M059J (cell line): ENCODE data around the gene ASAP3. TPM values are rescaled to one million over a fixed set of nuclear protein-coding genes. Genes with fewer than 3 reads are reported as not detected.

Source experiments
- DNase-seq: peaks from one replicate; pipeline ENCODE4 v3.0.0-alpha.2; 2012; ENCODE audit warnings: low read depth
- total RNA-seq: library from RNA; depleted of rRNA; stranded (reverse); fragments of >200 nt; shearing (Covaris generic); gene quantifications from 2 replicates; pipeline ENCODE4 v1.2.3, GENCODE V29; 2014

Gene ASAP3
- total RNA-seq, 1 experiment from 2014 or later = 13.7 TPM

DNA sequence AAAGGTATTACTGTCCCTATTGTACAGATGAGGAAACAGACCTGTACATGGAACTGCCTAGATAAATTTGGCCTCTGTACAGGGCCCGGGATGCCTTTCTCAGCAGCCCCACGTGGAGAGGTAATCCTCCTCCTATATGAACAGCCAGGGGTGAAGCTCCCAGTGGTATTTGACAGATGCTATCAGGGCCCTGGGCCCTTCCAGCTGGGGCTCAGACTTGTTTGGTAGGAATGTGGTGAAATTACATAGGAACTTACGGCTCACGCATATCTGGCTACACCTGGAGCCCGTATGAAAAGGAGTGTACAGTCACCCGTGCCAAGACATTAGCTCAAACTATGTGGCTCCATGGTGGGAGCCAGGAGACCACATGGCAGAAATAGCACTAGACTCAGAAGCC is 34.7 kb downstream of the ASAP3 start:
- no peak for DNase-seq

DNA sequence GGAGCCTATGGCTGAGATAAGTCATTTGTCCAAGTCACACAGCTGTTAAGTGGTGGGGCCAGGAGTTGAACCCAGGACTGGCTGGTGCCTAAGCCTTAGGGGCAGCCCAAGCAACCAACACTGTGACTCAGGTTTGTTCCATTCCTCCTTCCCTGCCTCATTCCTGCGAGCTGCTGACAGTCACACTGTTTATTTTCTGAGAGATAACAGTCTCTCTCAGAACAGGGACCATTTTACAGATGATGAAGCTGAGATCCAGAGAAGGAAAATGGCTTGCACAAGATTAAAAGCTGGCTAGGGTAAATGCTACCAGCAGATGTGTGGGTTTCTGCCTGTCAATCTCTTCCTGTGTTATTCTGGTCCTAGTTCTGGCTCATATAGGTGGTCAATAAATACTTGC is 35.1 kb downstream of the ASAP3 start:
- DNase-seq = no peak

DNA sequence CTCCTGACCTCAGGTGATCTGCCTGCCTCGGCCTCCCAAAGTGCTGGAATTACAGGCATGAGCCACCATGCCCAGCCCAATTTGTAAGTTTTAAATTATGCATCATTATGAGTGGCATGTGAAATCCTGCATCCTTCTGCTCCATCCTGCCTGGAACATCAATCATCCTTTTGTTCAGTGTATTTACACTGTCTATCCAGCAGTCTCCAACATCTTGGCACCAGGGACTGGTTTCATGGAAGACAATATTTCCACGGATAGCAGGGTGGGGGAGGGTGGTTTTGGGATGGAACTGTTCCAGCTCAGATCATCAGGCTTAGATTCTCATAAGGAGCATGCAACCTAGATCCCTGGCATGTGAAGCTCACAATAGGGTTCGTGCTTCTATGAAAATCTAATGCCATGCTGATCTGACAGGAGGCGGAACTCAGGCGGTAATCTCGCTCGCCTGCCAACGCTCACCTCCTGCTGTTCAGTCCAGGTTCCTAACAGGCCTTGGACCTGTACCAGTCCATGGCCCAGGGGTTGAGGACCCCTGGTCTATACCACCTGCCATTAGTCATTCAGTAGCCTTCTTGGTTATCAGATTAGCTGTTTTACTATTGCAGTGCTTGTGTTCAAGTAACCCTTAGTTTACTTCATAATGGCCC is 37.2 kb downstream of the ASAP3 start:
- no peak for DNase-seq

DNA sequence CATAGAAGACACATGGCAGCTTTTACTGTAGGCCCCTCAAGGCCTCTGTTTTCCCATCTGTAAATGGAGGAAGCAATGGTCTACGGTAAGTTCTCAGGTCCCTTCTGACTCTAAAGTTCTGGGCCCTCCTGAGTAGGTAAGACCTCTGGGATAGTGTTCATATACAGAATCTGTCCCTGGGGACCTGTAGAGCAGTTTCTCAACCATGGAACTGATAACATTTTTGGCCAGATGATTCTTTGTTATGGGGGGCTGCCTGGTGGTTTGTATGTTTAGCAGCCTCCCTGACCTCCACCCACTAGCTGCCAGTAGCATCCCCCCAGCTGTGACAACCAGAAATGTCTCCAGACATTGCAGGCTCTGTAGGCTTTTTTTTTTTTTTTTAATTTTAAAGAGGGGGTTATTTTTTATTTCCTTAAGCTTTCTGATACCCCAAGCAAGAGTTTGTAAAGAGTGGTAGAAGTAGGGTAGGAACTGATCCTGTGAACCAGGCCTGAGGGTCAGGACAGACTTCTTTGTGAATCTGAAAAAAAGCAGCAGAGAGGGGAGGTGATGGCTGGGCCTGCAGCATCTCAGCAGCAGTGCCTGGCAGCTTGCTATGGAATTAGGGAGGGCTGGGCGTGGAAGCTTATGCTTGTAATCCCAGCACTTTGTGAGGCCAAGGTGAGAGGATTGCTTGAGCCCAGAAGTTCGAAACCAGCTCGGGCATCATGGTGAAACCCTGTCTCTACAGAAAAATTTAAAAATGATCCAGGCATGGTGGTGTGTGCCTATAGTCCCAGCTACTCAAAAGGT is 39.2 kb downstream of the ASAP3 start:
- no peak for DNase-seq

DNA sequence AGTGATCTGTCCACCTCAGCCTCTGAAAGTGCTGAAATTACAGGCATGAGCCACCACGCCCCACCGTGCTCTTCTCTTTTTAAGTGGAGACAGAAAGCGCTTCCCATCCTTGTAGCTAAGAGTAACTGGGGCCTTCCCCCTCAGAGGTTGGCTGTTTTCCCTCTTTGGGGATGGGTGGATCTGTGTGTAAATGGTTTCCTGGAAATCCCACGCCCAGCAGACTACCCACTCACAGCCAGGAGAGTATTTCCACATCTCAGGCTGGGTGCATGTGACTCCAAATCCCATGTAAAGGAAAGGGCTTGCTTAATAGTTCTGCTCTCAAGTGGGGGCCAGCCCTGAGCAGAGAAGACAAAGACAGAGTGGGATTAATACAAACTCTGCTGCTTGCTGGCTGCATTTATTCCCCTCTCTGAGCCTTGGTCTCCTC is 39.9 kb downstream of the ASAP3 start:
- DNase-seq = no peak

DNA sequence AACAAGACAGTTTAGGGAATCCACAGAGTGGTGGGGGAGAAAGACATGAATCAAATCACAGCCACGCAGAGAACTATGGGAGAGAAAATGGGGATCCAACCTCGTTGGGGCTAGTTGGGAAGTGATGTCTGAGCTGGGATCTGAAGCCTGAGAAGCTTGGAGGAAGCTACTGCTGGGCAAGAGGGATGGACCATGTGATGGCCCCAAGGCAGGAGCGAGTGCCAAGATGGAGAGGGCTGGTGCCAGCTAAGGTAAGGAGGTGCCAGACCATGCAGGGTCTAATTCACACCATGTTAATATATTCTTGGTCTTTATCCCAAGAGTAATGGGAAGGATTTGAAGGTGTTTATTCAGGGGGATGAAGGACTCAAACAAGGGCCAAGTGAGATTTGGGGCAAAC is 41.2 kb downstream of the ASAP3 start:
- no peak for DNase-seq

DNA sequence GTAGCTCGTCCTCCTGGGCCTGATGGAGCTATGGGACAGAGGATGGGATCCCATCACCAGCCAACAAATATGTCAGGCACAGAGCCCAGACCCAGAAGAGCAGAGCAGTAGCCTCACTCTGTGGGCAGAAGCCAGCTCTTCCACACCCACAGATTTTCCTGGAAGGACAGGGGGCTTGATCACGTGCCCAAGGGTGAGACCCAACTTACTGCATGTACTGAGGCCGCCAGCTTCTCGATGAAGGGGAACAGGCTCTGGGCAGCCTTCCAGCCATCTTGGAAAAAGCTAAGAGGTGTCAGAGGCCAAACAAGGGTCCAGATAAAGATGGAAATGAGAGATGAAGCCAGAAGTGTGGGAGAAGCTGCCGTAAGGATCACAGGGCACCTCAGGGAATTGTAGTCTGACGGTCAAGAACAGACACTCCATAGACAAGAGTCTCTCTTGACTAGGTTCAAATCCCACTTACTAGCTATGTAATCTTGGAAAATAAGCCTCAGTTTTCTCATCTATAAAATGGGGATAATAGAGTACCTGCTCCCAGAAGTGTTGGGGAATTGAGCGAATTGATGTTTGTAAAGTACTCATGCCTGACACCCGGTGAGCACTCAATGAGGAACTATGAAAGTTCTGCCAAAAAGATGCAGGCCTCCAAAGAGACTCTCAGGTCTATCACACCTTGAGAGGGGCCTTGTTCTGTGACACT is 42.4 kb downstream of the ASAP3 start:
- DNase-seq = no peak

DNA sequence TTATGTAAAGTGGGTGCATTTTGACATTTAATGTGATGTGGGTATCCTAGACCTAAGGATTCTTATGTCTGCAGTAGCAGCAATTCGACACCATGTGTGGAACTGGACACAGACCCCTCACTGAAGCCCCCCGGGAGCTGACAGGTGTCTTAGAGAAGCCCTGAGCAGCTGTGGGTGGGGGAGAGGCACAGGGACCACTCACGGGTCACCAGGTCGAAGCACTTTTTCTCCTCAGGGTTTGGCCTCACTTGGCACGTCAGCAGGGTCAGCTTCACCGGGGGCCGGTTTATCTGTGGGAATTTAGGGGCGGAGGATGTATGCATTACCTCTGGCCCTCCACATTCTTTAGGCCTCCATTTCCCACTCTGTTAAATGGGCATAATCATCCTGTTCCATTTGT is 45.4 kb downstream of the ASAP3 start:
- DNase-seq = no peak

DNA sequence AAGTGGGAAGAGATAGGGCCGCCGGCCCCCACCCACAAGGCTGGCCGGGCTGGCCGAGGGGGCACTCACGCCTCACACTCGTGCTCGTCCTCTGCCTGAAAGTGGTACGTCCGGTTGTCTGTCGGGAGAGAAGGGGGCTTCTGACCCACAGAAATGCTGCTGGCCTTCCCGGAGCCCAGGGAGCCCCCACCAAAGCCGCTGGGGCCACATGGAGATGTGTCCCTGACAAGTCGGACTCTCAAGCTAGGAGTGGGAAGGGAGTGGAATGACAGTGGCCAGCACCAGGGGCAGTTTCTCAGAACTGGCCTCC is 46.7 kb downstream of the ASAP3 start:
- DNase-seq = no peak

DNA sequence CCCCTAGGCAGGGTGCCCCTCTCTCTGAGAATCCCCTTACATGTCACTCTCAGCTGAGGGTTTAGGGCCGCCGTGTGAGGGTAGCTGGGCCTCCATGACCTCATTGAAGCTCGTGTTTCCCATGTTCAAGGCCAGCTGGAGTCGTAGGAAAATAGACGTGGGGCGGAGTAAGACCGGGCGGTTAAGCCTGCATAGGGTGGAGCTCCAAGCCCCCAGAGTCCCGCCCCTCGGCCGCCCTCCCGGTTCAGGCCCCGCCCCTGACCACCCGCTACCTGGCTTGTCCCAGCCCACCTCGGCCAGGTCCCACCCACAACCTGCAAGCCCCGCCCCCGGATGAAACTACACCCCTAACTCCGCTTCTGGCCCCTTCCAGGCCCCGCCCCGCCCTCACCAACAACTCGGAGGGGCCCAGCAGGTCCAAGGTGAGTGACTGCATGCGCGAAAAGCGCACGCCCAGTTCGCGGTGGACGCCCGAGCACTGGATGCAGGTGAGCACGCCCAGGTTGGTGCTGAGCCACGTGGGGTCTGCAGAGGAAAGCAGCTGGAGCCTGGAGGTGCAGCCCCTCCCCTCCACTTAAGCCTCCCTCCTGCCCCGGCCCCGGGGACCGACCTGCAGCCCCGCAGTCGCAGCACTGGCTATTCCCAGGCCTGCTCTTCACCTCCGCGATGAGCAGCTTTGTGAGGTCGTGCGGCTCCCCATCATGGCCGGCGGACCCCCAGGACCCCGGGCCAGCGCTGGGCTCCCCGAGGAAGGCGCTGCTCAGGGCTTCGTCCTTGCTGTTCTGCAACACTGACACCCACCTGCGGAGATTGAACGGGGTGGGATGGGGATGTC is 47.2 kb downstream of the ASAP3 start:
- no peak for DNase-seq

DNA sequence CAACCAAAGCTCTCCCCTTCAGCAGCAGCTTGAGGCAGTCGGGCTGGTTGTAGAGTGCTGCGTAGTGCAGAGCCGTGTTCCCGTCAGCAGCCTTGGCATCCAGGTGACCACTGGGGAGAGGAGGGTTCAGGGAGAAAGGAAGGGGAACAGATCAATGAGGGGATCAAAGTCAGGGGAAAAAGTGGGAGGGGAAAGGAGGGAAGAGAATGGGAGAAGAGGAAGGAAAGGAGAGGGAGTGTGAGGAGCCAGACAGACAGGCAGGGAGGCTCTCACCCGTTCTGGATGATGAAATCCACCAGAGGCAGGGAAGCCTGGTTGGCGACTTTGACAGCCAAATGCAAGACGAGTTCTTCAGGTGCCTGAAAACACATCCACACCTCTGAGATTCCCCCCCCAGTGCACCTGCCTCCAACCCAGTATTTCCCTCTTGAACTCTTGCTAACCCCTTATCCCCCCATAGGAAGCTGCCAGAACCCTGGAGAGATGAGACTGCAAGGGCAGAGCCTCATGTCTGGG is 49.7 kb downstream of the ASAP3 start:
- DNase-seq = no peak

DNA sequence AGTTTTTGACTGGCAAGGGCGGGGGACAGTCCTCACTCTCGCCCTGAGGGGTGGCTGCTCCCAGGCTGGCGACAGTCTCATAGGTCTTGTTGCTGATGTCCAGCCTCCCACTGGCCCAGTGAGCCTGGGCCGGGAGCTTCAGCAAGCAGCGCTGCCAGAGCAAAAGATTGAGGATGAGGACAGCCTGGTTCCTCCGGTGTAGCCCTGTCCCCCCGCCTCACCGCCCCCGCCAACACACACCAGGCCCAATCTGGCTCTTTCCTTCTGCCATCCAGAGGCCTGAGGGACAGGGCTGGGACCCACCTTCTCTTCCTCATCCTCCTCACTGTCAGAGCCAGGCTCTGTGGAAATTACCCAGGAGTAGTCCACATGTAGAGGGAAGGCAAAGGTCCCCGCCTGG is 50.9 kb downstream of the ASAP3 start:
- no peak for DNase-seq

DNA sequence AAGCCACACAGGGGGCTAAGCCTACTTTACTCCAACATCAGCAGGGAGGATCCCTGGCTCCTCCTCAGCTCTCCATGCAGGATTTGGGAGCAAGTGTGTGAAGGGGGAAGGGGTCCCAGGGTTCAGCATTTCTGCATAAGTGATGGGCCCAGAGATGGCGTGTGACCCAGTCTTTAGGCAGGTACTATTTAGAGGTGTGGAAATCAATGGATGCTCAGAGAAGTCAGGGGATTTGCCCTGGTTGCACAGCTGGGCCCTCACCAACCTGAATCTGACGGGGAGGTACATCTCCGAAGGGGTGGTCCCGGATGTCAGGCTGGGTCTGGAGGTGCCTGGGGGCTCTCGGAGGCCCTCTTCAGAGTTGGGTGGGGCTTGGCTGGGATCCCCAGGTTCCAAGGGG is 52.5 kb downstream of the ASAP3 start:
- DNase-seq = no peak

DNA sequence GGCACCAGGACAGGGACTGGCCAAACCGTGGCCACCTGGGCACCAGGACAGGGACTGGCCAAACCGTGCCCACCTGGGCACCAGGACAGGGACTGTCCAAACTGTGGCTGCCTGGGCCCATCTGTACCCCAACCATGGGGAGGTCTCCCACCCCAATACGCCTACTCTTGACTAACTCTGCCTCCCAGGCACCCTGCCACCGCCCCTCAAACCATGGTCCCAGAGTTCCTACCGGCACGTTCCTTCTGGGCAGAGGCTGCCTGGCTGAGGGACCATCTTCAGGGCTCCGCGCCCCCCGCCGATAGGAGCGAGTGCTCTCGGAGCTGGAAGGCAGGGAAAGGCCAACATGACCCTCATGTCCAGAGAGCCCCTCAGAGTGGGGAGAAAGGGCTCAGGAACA is 53.2 kb downstream of the ASAP3 start:
- no peak for DNase-seq

DNA sequence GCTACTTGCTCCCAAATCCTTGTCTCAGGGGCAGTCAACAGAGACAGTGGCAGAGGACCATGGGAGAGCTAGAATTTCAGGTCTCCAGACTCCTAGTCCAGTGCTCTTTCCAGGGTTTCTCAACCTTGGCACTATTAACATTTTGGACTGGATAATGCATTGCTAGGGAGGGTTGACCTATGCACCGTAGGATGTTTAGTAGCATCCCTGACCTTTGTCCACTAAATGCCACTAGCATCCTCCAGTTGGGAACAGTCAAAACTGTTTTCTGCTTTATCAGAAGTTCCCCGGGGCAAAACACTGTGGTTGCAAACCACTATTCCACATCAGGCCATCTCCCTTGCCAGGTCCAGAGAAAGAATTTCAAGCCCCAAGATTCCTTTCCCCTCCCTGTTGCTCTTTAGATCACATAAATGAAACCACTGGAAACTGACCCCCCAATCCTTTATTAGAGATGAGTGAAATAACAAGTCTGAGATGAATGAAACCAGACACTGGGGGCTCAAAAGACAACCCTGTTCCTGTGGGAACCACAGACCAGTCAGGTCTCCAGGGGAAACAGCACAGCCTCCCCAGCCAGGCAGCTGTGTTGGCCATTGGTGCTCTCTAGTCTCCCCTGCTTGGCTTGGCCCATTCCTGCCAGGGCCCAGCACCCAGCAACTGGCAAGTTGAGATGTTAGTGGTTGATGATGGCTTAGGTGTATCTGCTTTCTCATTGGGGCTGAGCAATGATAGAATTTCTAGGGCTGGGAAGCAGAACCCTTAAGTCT is 55.7 kb downstream of the ASAP3 start:
- DNase-seq = peak; percentile 60

DNA sequence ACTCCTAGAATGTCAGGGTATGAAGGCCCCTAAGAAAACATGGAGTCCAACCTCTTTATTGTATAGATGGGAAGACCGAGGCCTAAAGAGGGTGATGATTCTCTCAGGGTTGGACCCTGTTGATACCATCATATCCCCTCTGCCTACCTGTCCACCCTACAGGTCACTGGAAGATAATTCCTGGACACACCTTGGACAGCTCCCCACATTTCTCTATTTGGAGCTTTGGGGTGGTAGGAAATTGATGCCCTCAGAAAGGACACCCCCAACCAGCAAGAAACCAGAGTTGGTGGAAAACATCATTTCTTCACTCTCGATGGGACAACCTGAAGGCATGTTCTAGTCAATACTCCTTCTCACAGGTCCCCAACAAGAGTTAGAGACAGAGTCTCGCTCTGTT is 56.4 kb downstream of the ASAP3 start:
- DNase-seq = no peak

DNA sequence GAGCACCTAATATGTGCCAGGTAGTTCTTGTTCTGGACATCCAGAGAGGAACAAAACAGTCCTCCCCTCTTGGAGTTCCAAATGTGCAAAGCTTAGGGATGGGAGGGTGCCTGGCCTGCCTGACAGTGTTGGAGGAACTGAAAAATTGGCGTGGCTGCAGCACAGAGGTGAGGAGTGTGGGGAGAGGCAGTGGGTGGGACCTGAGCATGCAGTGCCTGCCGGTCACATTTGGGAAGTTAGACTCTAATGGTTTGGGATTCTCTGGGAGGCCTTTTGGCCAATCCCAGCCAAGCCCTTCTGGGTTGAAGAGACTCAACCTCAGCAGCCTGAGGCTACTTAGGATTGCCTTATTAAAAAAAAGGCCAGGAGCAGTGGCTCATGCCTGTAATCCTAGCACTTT is 57.2 kb downstream of the ASAP3 start:
- DNase-seq = no peak

DNA sequence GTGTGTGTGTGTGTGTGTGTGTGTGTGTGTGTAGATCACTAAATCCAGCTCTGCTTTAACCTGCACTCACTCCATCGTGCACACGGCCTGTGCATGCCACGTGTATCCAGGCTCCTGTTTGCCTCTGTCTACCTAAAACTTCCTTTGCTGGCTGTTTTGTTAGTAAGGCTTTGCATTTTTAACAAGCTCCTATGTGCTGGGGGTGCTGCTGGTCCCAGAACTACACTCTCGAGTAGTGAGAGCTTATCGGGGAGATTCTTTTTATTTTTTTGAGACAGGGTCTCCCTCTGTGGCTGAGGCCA is 58.8 kb downstream of the ASAP3 start:
- no peak for DNase-seq

DNA sequence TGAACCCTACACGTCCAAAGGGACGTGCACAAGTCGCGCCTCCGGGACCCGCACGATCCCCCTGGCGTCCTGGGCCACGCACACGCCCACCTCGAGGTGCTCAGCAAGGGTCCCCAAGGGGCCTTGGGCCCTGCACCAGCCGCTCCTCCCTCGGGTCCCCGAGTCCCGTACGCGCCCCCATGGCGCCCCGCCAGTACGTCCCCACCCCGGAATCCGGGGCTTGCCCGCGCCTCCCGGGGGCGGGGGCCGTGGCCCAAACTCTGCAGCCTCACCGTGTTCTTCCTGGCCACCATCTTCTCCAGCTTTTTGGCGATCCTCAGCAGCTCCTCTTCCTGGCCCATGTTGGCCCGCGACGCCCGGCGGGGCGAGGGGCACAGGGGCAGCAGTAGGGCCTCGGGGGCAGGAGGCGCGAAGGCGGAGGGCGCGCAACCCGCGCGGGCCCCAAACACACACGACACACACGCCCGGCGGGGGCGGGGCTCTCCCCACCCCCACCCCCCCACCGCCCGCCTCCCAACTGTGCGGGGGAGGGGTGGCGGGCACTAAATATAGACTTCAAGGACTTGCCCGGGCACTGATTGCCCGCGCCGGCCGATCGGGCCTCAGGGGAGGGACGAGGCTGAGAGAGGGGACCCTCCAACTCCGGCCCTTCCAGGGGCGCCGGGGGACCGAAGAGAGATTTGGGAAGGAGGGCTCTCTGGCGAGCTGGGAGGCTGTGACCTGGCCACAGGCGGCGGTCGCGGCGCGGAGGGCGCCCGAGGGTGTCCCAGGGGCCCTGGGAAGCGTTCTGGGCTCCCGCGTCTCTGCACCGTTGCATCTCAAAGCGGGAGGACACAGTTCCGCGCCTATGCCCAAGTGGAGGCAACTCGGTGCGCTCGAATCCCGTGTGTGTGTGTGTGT is 59.4 kb downstream of the ASAP3 start, which contains the start of gene TCEA3:
TCEA3 (minus strand) TSS at position 456 of the 900 bp plus-strand sequence; CDS start at position 341, 115 bp downstream.
- no peak for DNase-seq
